SK-N-SH (cell line): ENCODE data around the gene CAD.

ENCODE experiments used
- GABPA ChIP-seq: IDR thresholded peaks from 2 replicates; pipeline ENCODE4 v1.4.0; 2012; ENCODE audit warnings: low read depth, mild to moderate bottlenecking
- POLR2AphosphoS5 ChIP-seq: IDR thresholded peaks from 2 replicates; pipeline ENCODE4 v1.6.1; 2012; ENCODE audit warnings: low read depth, low read length
- RFX5 ChIP-seq: IDR thresholded peaks from 2 replicates; pipeline ENCODE4 v1.6.1; 2012; ENCODE audit warnings: mild to moderate bottlenecking, improper control_type of control experiment, low read length
- TAF1 ChIP-seq: IDR thresholded peaks from 2 replicates; pipeline ENCODE4 v1.6.1; 2012; ENCODE audit warnings: low read depth, mild to moderate bottlenecking, low read length, moderate library complexity, borderline replicate concordance
- TF ChIP-seq, protein P1 (sequence below): fragments of 200-600 bp; sonication (generic); IDR thresholded peaks from 2 replicates; pipeline ENCODE4 v1.6.1; 2017; ENCODE audit warnings: antibody characterized with exemption, mild to moderate bottlenecking, moderate library complexity
- TF ChIP-seq, protein P2 (sequence below): IDR thresholded peaks from 2 replicates; pipeline ENCODE4 v1.4.0; 2012; ENCODE audit warnings: low read depth, borderline replicate concordance

DNA sequence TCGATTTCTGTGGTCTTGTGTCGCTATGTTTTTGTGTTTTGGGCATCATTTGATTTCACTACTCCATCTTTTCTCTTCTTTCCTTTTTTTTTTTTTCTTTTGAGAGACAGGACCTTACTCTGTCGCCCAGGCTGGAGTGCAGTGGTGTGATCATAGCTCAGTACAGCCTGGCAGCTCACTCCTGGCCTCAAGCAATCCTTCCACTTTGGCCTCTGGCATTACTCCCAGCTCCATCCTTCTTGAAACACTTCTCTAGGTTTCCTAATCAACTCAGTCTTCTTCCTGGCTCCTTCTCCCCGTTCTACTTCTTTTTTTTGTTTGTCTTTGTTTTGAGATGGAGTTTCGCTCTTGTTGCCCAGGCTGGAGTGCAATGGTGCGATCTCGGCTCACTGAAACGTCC, 41.8 kb upstream of the CAD start:
- TF ChIP-seq POLR2AphosphoS5 (no peak), TAF1 (no peak), GABPA (no peak), RFX5 (no peak)
- TF ChIP-seq, protein P1, sequence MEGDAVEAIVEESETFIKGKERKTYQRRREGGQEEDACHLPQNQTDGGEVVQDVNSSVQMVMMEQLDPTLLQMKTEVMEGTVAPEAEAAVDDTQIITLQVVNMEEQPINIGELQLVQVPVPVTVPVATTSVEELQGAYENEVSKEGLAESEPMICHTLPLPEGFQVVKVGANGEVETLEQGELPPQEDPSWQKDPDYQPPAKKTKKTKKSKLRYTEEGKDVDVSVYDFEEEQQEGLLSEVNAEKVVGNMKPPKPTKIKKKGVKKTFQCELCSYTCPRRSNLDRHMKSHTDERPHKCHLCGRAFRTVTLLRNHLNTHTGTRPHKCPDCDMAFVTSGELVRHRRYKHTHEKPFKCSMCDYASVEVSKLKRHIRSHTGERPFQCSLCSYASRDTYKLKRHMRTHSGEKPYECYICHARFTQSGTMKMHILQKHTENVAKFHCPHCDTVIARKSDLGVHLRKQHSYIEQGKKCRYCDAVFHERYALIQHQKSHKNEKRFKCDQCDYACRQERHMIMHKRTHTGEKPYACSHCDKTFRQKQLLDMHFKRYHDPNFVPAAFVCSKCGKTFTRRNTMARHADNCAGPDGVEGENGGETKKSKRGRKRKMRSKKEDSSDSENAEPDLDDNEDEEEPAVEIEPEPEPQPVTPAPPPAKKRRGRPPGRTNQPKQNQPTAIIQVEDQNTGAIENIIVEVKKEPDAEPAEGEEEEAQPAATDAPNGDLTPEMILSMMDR: no peak
- TF ChIP-seq, protein P2, sequence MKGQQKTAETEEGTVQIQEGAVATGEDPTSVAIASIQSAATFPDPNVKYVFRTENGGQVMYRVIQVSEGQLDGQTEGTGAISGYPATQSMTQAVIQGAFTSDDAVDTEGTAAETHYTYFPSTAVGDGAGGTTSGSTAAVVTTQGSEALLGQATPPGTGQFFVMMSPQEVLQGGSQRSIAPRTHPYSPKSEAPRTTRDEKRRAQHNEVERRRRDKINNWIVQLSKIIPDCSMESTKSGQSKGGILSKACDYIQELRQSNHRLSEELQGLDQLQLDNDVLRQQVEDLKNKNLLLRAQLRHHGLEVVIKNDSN: no peak
